A549 (cell line): ENCODE data around the gene CEP89.
"Not testable (repeated sequence)": the region's sequence is repeated elsewhere in the genome, so short reads cannot be mapped to it uniquely, and the experiment has no call there.

Experiments used
- CHD2 ChIP-seq: fragments of 150-350 bp; IDR thresholded peaks from 2 replicates; pipeline ENCODE4 v1.6.1; 2014; ENCODE audit warnings: low read length; ENCODE audit not compliant: partially characterized antibody
- EP300 ChIP-seq, 2 experiments: fragments of >200 bp; sonication (Bioruptor Twin); formaldehyde crosslinking; IDR thresholded peaks; 2 replicates in 1 of 2; 3 replicates in 1 of 2; pipeline ENCODE4 v1.6.1; 2016 to 2017
- KDM5A ChIP-seq: fragments of 200-600 bp; sonication (generic); IDR thresholded peaks from 2 replicates; pipeline ENCODE4 v1.6.1; 2016; ENCODE audit warnings: antibody characterized with exemption, mild to moderate bottlenecking
- NR3C1 ChIP-seq: fragments of >200 bp; sonication (Bioruptor Twin); formaldehyde crosslinking; IDR thresholded peaks from 3 replicates; pipeline ENCODE4 v1.6.1; 2017
- RAD21 ChIP-seq, 2 experiments: fragments of >200 bp in 1 of 2; sonication (Bioruptor Twin) in 1 of 2; formaldehyde crosslinking in 1 of 2; IDR thresholded peaks in 1 of 2; conservative IDR thresholded peaks in 1 of 2; 2 replicates in 1 of 2; 3 replicates in 1 of 2; pipeline ENCODE4 v1.6.1; 2012 to 2018; ENCODE audit warnings: inconsistent platforms in 1 of 2
- RCOR1 ChIP-seq: fragments of 150-350 bp; IDR thresholded peaks from 2 replicates; pipeline ENCODE4 v1.6.1; 2014; ENCODE audit warnings: antibody characterized with exemption, low read length, low read depth
- SMC3 ChIP-seq: fragments of >200 bp; sonication (Bioruptor Twin); formaldehyde crosslinking; IDR thresholded peaks from 3 replicates; pipeline ENCODE4 v1.6.1; 2018; ENCODE audit warnings: inconsistent platforms
- ZNF302 ChIP-seq: fragments of 250-450 bp; sonication (Bioruptor Pico); IDR thresholded peaks from 2 replicates; pipeline ENCODE4 v1.9.0; 2021; ENCODE audit warnings: inconsistent platforms, mild to moderate bottlenecking, moderate library complexity
- TF ChIP-seq, protein P1 (sequence below): fragments of >200 bp; sonication (Bioruptor Twin); formaldehyde crosslinking; IDR thresholded peaks from 3 replicates; pipeline ENCODE4 v1.5.1; 2016

DNA sequence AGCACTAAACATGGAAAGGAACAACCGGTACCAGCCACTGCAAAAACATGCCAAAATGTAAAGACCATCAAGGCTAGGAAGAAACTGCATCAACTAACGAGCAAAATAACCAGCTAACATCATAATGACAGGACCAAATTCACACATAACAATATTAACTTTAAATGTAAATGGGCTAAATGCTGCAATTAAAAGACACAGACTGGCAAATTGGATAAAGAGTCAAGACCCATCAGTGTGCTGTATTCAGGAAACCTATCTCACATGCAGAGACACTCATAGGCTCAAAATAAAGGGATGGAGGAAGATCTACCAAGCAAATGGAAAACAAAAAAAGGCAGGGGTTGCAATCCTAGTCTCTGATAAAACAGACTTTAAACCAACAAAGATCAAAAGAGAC is 123.7 kb downstream of the CEP89 start:
- TF ChIP-seq, protein P1, sequence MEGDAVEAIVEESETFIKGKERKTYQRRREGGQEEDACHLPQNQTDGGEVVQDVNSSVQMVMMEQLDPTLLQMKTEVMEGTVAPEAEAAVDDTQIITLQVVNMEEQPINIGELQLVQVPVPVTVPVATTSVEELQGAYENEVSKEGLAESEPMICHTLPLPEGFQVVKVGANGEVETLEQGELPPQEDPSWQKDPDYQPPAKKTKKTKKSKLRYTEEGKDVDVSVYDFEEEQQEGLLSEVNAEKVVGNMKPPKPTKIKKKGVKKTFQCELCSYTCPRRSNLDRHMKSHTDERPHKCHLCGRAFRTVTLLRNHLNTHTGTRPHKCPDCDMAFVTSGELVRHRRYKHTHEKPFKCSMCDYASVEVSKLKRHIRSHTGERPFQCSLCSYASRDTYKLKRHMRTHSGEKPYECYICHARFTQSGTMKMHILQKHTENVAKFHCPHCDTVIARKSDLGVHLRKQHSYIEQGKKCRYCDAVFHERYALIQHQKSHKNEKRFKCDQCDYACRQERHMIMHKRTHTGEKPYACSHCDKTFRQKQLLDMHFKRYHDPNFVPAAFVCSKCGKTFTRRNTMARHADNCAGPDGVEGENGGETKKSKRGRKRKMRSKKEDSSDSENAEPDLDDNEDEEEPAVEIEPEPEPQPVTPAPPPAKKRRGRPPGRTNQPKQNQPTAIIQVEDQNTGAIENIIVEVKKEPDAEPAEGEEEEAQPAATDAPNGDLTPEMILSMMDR, result not testable (repeated sequence)
- TF ChIP-seq EP300 (IDR thresholded peaks at IDR 0.05); KDM5A; ZNF302 (CRISPR knock-in tag); CHD2; SMC3; RAD21 (conservative IDR thresholded peaks at IDR 0.05 in 1 of 2, IDR thresholded peaks at IDR 0.05 in 1 of 2); NR3C1; RCOR1: not testable (repeated sequence)
